GM18873 (cell line): ENCODE results near the gene PTPRD.
"Not testable (repeated sequence)": the region's sequence is repeated elsewhere in the genome, so short reads cannot be mapped to it uniquely, and the experiment has no call there.

Experiments
- ATAC-seq: cut with Tn5 transposase; IDR thresholded peaks from one replicate; pipeline ENCODE4 v1.9.1; 2021; ENCODE audit warnings: mild to moderate bottlenecking, moderate library complexity, moderate number of reproducible peaks; ENCODE audit not compliant: unreplicated experiment, low FRiP score

The PTPRD gene

GRCh38 chr9:9426454-9426853 lies 1186.3 kb downstream of the PTPRD start:
- not testable (repeated sequence) for ATAC-seq

DNA sequence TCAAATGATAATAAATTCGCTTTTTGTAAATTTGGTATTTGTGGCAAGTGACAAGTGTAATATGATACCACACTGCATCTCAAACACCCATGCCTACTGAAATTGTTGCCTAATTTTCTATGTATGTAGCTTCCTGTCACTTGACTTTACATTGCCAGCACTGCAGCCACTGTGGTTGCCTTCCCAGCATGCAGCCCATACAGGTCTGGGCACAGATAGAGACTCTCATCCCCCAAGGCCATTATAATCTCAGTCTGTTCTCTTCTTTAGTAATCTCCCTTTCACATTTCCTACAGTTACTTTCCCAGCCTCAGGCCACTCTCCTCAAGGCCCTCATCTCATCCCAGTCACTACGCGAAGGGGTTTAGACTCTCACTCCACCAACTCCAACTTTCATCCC lies 1200.6 kb downstream of the PTPRD start:
- no peak for ATAC-seq

DNA sequence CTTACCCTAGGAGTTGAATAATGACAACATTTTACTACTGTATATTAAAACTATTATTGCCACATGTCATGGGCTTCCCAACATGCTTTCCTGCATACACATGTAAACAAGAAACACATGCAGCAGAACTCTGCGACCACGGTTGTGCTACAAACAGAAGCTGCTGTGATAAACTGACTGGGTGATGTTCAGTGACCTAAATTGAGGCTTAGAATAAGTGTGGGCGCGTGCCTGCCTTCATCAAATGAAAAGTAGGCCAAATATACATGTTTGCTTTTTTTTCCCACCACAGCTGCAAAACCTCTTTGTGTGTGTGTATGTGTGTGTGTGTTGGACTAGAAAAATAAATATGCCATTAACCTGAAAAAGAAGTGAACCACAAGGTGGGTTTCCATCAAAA lies 1202.1 kb downstream of the PTPRD start:
- ATAC-seq = no peak

- ATAC-seq = no peak
Observed at GRCh38 chr9:9399982-9400381, 1212.8 kb downstream of the PTPRD start.

GRCh38 chr9:9396518-9396917 lies 1216.3 kb downstream of the PTPRD start:
- ATAC-seq = no peak

- ATAC-seq = no peak
Observed at GRCh38 chr9:9395539-9395938, 1217.3 kb downstream of the PTPRD start.

GRCh38 chr9:9392755-9393154 lies 1220.0 kb downstream of the PTPRD start:
- ATAC-seq = no peak

GRCh38 chr9:9389904-9390303 lies 1222.9 kb downstream of the PTPRD start:
- ATAC-seq = no peak

DNA sequence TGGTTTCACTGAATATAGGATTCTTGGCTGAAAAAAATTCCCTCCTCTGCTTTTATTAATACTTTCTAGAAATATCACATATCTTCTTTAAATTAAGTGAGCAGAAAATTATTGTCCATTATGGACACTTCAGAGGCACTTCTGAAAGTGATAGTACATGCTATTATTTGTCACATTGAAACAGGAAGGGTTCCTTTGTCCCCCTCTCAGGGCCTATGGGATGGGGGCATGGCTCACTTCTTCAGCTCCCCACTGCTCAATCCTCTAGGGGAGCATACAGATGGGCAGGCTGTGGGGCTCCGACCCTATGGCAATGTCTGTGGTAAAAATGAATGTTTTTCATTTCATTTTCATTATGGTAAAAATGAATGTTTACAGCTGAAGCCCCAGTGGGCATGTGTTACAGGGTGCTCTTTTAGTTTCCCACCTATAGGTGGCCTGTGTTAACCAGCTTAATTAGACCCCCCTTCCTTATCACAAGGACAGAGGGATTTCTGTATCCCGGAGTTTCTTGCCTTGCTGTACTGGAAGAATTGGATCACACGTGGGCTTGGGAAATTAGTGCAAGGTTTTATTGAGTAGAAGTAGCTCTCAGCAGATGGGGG lies 1225.2 kb downstream of the PTPRD start:
- no peak for ATAC-seq

GRCh38 chr9:9362332-9362731 lies 1250.5 kb downstream of the PTPRD start:
- no peak for ATAC-seq

GRCh38 chr9:9352877-9353481 lies 1259.8 kb downstream of the PTPRD start:
- ATAC-seq = no peak

- ATAC-seq = no peak
Observed at GRCh38 chr9:9341203-9341602, 1271.6 kb downstream of the PTPRD start.

GRCh38 chr9:9337129-9337528 lies 1275.7 kb downstream of the PTPRD start:
- ATAC-seq = no peak

- ATAC-seq = no peak
Observed at GRCh38 chr9:9326749-9327148, 1286.1 kb downstream of the PTPRD start.

- no peak for ATAC-seq
Observed at GRCh38 chr9:9319007-9319406, 1293.8 kb downstream of the PTPRD start.

DNA sequence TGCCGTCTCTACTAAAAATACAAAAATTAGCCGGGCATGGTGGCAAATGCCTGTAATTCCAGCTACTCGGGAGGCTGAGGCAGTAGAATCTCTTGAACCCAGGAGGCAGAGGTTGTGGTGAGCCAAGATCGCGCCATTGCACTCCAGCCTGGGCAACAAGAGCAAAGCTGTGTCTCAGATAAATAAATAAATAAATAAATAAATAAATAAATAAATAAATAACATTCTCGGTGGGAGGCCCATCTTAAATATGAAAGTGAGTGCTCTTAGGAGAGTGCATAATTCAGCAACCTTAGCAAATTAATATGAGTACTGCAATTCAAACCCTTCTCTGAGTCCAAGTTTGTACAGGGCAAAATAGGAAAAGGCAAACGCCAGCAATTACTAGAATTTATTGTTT lies 1302.1 kb downstream of the PTPRD start:
- ATAC-seq = not testable (repeated sequence)

DNA sequence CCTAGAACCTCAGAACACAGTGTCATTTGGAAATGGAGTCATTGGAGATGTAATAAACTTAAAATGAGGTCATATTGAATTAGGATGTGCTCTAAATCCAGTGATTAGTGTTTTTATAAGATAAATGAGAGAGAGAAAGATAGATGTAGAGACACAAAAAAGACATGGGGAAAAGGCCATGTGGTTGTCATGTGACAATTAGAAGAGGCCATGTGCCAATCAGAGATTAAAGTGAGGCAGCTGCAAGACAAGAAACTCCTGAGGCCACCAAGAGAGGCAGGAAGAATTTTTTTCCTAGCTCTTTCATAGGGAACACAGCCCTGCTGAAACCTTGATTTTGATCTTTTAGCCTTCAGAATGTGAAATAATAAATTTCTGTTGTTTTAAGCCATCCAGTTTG lies 1307.2 kb downstream of the PTPRD start:
- no peak for ATAC-seq

DNA sequence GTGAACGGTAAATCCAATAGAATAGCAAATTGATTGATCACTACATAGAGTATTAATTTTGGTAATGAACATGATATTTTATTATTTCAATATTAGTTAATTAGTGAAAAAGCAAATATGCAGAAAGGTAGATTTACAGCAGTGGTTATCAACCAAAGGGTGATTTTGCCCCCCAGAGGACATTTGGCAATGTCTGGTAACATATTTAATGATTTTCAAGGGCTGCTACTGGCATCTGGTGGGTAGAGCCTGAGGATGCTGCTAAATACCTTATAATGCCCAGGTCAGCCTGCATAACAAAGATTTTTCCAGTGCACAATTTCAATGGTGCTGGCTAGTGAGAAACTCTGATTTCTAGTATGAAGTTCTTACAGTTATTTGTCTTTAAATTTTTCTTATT lies 1313.7 kb downstream of the PTPRD start:
- ATAC-seq = no peak

DNA sequence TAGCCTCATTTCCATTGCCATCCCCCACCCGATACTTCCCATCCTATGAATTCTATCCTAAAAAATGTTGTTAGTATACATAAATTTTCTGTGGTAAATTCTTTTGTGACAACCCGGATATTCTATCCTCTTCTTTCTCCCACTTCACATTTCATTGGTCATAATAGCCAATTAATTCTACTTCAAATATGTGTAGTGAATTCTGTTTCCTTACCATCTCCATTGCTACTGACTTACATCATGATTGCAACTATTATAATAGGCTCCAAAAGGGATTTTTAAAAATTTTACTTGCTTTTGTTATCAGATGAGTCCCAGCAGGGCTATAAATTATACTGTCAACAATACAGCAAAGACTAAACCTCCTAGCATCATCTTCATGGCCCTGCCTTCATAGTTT lies 1326.8 kb downstream of the PTPRD start:
- ATAC-seq = no peak

DNA sequence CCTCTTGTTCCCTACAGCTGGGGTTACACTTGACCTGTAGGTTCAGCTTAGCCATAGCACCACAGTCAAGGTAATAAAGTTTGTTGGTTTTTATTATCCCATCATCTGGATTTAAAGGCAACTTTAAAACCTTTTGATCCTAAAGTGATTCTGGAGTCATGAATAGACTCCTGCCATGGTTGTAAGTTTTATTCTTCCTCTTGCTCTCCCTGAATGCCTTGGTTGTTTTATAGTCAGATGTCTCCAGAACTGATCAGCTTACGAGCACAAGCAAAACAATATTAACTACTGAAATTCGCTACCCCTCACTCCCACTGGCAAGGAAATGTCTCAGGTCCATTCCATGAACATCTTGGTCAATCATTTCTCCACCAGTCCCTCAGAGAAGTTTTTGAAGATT lies 1328.6 kb downstream of the PTPRD start:
- ATAC-seq = no peak

- no peak for ATAC-seq
Observed at GRCh38 chr9:9283159-9283986, 1329.4 kb downstream of the PTPRD start.

GRCh38 chr9:9275601-9276000 lies 1337.2 kb downstream of the PTPRD start:
- no peak for ATAC-seq
